Measurements from ENCODE around the gene AQP3.

DNA sequence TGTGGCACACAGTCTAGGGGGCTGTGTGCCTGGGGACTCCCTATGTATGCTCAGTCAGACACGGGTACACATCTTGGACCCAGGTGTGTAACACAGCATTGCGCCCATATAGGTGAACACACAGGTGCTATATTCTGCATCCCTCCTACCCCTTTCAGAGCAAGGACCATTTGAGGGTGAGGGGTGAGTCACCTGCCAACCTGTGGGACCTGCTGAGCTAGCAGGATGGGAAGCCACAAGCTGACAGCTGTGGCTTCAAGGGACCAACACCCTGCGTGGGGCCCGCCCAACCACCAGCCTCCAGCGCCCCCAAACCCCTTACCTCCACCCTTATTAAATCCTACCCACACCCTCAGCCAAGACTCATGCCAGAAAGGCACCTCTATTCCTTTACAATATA is 30.4 kb downstream of the AQP3 start:
- TF ChIP-seq, protein P1, sequence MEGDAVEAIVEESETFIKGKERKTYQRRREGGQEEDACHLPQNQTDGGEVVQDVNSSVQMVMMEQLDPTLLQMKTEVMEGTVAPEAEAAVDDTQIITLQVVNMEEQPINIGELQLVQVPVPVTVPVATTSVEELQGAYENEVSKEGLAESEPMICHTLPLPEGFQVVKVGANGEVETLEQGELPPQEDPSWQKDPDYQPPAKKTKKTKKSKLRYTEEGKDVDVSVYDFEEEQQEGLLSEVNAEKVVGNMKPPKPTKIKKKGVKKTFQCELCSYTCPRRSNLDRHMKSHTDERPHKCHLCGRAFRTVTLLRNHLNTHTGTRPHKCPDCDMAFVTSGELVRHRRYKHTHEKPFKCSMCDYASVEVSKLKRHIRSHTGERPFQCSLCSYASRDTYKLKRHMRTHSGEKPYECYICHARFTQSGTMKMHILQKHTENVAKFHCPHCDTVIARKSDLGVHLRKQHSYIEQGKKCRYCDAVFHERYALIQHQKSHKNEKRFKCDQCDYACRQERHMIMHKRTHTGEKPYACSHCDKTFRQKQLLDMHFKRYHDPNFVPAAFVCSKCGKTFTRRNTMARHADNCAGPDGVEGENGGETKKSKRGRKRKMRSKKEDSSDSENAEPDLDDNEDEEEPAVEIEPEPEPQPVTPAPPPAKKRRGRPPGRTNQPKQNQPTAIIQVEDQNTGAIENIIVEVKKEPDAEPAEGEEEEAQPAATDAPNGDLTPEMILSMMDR (IDR thresholded peaks at IDR 0.05), result no peak
- no peak for TF ChIP-seq POLR2AphosphoS5 (IDR thresholded peaks at IDR 0.05)
- TF ChIP-seq EP300 (IDR thresholded peaks at IDR 0.05), result no peak
- no peak for TF ChIP-seq POLR2A (IDR thresholded peaks at IDR 0.05)
